GM10266 (cell line): ENCODE data around the gene ADGRL2.

Experiments
- DNase-seq: peaks from one replicate; pipeline ENCODE4 v3.0.0; 2012; ENCODE audit errors: extremely low spot score
- TF ChIP-seq, protein P1 (sequence below): IDR thresholded peaks from 2 replicates; pipeline ENCODE4 v1.5.1; 2012; ENCODE audit warnings: mild to moderate bottlenecking, low read depth; ENCODE audit not compliant: control insufficient read depth, insufficient read depth; ENCODE audit errors: missing control alignments

Gene ADGRL2

DNA sequence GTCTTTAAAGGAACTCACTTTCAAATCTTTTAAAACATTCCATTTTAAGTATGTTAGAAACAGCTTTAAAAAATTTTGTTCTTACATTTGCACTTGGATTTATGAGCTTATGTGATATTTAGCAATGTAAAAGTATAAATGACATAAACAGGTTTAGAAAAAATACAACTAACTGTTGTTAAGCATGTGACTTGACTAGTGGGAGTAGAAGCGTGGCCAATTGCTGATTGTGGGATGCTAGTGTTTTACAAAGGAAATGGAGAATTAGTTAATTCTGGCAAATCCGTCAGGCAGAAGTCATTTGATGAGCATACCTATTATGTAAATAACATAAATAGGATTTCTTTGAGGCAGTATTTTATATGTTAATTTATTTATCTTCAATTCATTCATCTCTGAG is 175.8 kb downstream of the ADGRL2 start:
- TF ChIP-seq, protein P1, sequence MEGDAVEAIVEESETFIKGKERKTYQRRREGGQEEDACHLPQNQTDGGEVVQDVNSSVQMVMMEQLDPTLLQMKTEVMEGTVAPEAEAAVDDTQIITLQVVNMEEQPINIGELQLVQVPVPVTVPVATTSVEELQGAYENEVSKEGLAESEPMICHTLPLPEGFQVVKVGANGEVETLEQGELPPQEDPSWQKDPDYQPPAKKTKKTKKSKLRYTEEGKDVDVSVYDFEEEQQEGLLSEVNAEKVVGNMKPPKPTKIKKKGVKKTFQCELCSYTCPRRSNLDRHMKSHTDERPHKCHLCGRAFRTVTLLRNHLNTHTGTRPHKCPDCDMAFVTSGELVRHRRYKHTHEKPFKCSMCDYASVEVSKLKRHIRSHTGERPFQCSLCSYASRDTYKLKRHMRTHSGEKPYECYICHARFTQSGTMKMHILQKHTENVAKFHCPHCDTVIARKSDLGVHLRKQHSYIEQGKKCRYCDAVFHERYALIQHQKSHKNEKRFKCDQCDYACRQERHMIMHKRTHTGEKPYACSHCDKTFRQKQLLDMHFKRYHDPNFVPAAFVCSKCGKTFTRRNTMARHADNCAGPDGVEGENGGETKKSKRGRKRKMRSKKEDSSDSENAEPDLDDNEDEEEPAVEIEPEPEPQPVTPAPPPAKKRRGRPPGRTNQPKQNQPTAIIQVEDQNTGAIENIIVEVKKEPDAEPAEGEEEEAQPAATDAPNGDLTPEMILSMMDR, result no peak
- DNase-seq, result no peak

DNA sequence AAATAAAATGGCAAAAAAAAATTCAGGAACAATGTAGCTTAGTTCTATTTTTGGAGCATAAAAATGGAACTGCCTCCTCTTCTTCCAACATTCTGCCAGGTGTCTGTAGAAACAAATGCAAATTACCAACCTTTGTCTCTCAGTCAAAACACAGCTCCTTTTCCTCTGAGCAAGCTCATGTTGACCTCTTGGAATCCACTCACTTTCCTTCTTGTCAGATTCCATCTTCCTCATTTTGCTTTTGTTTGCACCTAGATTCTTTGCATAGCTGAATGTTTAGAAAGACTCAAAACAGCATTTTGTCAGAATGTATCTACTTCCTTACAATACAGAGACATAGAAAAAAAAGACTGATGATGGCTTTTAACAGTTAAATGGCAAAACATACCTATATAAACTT is 178.2 kb downstream of the ADGRL2 start:
- DNase-seq, result no peak
- TF ChIP-seq, protein P1, result no peak

DNA sequence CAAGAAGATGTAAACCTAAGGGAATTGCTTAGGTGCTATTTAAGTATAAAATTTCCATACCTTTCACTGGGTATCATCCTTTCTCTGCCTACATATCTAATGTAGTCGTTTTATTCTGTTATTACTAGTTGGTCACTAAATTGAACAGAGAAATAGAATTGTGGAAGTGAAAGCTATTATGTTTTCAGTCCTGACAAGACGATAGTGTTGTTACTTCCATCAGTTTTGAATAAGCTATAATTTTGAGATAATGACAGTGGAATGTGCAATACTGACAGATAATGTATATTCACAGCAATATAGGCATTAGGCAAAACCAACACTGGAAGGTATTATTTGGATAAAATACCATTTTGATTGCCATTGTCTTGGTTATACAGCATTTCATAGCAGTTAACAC is 181.8 kb downstream of the ADGRL2 start:
- TF ChIP-seq, protein P1, result no peak
- no peak for DNase-seq

DNA sequence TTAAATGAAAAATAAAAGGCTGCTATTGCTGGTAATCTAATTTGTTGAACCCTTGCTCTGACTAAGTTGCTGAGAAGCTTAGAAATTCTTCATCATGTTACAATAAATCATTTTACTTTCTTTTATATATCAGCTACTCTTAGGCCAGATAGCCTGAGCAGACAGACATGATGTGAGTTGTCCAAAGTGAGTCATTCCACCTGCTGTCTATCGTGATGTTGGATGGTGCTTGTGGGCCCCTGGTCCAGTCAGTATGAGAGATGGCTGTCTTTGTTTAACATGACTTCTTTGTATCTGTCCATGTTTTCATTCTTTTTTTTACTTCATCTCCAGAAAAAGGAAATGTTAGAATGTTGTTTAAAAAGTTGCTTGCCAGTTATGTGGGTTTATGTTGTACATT is 188.8 kb downstream of the ADGRL2 start:
- TF ChIP-seq, protein P1, result no peak
- no peak for DNase-seq

DNA sequence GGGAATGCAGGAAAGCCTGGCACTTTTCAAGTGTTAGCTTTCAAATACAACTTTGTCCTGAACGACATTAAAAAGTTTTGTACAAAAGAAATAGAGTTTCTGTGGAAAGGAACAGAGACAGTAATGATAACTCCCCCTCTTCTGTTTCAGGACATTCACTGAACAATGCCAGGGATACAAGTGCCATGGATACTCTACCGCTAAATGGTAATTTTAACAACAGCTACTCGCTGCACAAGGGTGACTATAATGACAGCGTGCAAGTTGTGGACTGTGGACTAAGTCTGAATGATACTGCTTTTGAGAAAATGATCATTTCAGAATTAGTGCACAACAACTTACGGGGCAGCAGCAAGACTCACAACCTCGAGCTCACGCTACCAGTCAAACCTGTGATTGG is 189.5 kb downstream of the ADGRL2 start:
- TF ChIP-seq, protein P1, result no peak

DNA sequence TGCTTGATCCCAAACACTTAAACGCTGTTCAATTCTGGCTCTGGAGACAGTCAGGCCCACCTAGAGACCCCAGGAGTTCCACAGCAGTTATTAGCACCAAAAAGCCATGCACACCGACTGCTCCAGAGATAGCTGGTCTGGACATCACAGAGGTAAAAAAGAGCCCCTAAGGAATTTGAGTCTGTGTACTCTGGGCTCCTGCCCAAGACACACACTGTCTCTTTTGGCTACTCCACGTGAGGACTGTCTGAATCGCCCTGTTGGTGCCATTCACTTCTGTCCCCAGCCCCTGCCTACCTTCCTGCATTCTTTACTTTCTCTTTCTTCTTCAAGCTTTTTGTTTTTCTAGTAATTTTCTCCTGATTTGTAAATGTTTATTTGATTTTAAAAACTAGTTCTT is 197.4 kb downstream of the ADGRL2 start:
- TF ChIP-seq, protein P1, result no peak
- no peak for DNase-seq

More for the DNA sequence above, 189.5 kb downstream of the ADGRL2 start:
- DNase-seq, result no peak

DNA sequence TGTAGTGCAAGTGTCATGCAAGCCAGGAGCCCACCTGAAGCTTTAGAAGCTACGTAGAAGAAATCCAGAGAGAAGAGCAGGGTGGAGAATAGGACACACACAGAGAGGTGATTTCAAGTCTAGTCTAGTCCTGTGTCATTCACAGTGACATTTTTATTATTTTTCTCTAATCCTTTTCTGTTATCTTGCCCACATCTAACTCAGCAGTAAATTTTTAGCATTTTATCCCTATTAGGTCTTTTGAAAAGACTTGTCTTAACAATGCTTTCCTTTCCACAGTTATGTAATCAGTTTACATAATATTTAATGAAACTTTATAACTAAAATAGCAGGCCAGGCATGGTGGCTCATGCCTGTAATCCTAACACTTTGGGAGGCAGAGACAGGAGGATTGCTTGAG is 198.6 kb downstream of the ADGRL2 start:
- TF ChIP-seq, protein P1, result no peak

DNA sequence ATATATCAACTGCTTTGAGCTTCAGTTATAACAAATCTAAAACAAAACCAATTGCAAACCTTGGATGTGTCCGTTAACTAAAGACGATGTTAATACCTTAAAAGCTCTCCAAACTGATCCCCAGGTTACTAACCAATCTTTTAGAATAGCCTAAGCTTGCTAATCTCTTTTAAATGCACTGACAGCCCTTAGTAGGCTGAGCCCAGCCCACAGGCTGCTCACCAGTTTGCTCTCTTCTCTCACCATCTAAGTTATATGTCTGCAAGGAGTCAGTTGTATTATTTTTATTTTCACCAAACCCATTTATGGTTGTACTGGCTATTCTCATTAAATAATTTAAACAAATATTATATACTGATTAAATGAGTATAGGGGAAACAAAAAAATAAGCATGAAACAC is 199.5 kb downstream of the ADGRL2 start:
- no peak for DNase-seq
- TF ChIP-seq, protein P1, result no peak

More for the DNA sequence above, 198.6 kb downstream of the ADGRL2 start:
- DNase-seq, result no peak
